SK-N-SH (cell line): ENCODE data around the gene RAI1. TPM values are rescaled to one million over a fixed set of nuclear protein-coding genes. Genes with fewer than 3 reads are reported as not detected.

Source experiments
- CTCF ChIA-PET: fragments of 300-600, 350-600 bp; formaldehyde crosslinking; extraction: SDS; loops from one replicate; lab custom pipeline; 2021; lab: Yijun Ruan, JAX
- POLR2A ChIA-PET: fragments of 350-600 bp; sonication (Branson Sonifier 250); formaldehyde crosslinking; extraction: SDS; loops from one replicate; lab custom pipeline; 2020; ENCODE audit warnings: antibody characterized with exemption, inconsistent platforms; lab: Yijun Ruan, JAX
- DNase-seq: peaks from one replicate; pipeline ENCODE4 v3.0.0; 2012
- H2AFZ ChIP-seq: fragments of 200-600 bp; sonication (generic); 2 replicates; pipeline ENCODE4 v1.8.1; 2016; ENCODE audit warnings: antibody characterized with exemption, mild to moderate bottlenecking, low read depth
- H3F3A ChIP-seq: fragments of 200-600 bp; sonication (generic); replicated peaks from 2 replicates; pipeline ENCODE3; 2016; ENCODE audit warnings: antibody characterized with exemption, mild to moderate bottlenecking; ENCODE audit not compliant: insufficient read depth
- H3K27ac ChIP-seq, 2 experiments: fragments of 200-500 bp in 1 of 2; fragments of 200-600 bp in 1 of 2; sonication (Bioruptor generic) in 1 of 2; sonication (generic), shearing (Covaris generic) in 1 of 2; 2 replicates each; pipeline versions ENCODE4 v1.5.1 to v1.6.1; 2014 to 2016; ENCODE audit warnings: low read depth in 2 of 2, inconsistent platforms in 1 of 2, low read length in 1 of 2, mild to moderate bottlenecking in 1 of 2, mixed read lengths in 1 of 2
- H3K27me3 ChIP-seq: fragments of 200-600 bp; sonication (generic), shearing (Covaris generic); 2 replicates; pipeline ENCODE4 v1.6.1; 2016; ENCODE audit warnings: mixed run types; ENCODE audit not compliant: insufficient read depth
- H3K36me3 ChIP-seq, 2 experiments: fragments of 200-500 bp in 1 of 2; fragments of 200-600 bp in 1 of 2; sonication (Bioruptor generic) in 1 of 2; sonication (generic) in 1 of 2; replicated peaks in 1 of 2; 2 replicates each; pipeline versions ENCODE3 to v1.5.1; 2014 to 2016; ENCODE audit warnings: low read length in 1 of 2, mild to moderate bottlenecking in 1 of 2; ENCODE audit not compliant: insufficient read depth in 2 of 2, control insufficient read depth in 1 of 2
- H3K4me1 ChIP-seq, 2 experiments: fragments of 200-500 bp in 1 of 2; fragments of 200-600 bp in 1 of 2; sonication (Bioruptor generic) in 1 of 2; sonication (generic), shearing (Covaris generic) in 1 of 2; 2 replicates each; pipeline versions ENCODE4 v1.5.1 to v1.6.1; 2014 to 2016; ENCODE audit warnings: low read depth in 1 of 2, low read length in 1 of 2, mixed run types in 1 of 2; ENCODE audit not compliant: insufficient read depth in 2 of 2, control insufficient read depth in 1 of 2
- H3K4me2 ChIP-seq: fragments of 200-600 bp; sonication (generic), shearing (Covaris generic); 2 replicates; pipeline ENCODE4 v1.6.1; 2017; ENCODE audit warnings: mixed run types
- H3K4me3 ChIP-seq, 2 experiments: fragments of 200-500 bp in 1 of 2; fragments of 200-600 bp in 1 of 2; sonication (Bioruptor generic) in 1 of 2; sonication (generic), shearing (Covaris generic) in 1 of 2; 2 replicates each; pipeline versions ENCODE4 v1.5.1 to v1.8.1; 2014 to 2016; ENCODE audit warnings: low read depth in 2 of 2, inconsistent platforms in 1 of 2, low read length in 1 of 2, mild to moderate bottlenecking in 1 of 2, mixed read lengths in 1 of 2, moderate library complexity in 1 of 2
- H3K79me2 ChIP-seq: fragments of 200-600 bp; sonication (generic); 2 replicates; pipeline ENCODE4 v1.8.1; 2017; ENCODE audit warnings: mild to moderate bottlenecking; ENCODE audit not compliant: insufficient read depth
- H3K9ac ChIP-seq: fragments of 200-600 bp; sonication (generic); 2 replicates; pipeline ENCODE4 v1.6.1; 2017; ENCODE audit warnings: mixed run types
- H3K9me2 ChIP-seq: fragments of 200-600 bp; sonication (generic); 2 replicates; pipeline ENCODE4 v1.6.1; 2017; ENCODE audit warnings: mixed run types
- H3K9me3 ChIP-seq: fragments of 200-600 bp; sonication (generic); 2 replicates; pipeline ENCODE4 v1.6.1; 2017; ENCODE audit warnings: mixed run types, mild to moderate bottlenecking, moderate library complexity
- H4K20me1 ChIP-seq: fragments of 200-600 bp; sonication (generic); 2 replicates; pipeline ENCODE4 v1.6.1; 2017; ENCODE audit warnings: mild to moderate bottlenecking, mixed run types; ENCODE audit not compliant: insufficient read depth
- ELF1 ChIP-seq: IDR thresholded peaks from 2 replicates; pipeline ENCODE4 v1.4.0; 2012
- EP300 ChIP-seq, 2 experiments: IDR thresholded peaks; 2 replicates each; pipeline versions ENCODE4 v1.4.0 to v1.6.1; 2012; ENCODE audit warnings: borderline replicate concordance in 1 of 2, low read depth in 1 of 2, low read length in 1 of 2
- FOSL2 ChIP-seq: IDR thresholded peaks from 2 replicates; pipeline ENCODE4 v1.4.0; 2012; ENCODE audit warnings: low read depth, mild to moderate bottlenecking, moderate library complexity, borderline replicate concordance
- FOXJ3 ChIP-seq: sonication (generic); formaldehyde crosslinking; IDR thresholded peaks from 2 replicates; pipeline ENCODE4 v1.5.1; 2020; ENCODE audit warnings: mild to moderate bottlenecking, missing genetic modification reagents
- JUND ChIP-seq: IDR thresholded peaks from 2 replicates; pipeline ENCODE4 v1.4.0; 2012
- MAX ChIP-seq: IDR thresholded peaks from 2 replicates; pipeline ENCODE4 v1.4.0; 2012; ENCODE audit warnings: low read depth
- MEF2A ChIP-seq: IDR thresholded peaks from 2 replicates; pipeline ENCODE4 v1.4.0; 2012; ENCODE audit warnings: low read depth, borderline replicate concordance
- NRF1 ChIP-seq: IDR thresholded peaks from 2 replicates; pipeline ENCODE4 v1.6.1; 2012; ENCODE audit warnings: low read depth, mild to moderate bottlenecking, low read length
- PBX3 ChIP-seq: IDR thresholded peaks from 2 replicates; pipeline ENCODE4; 2012
- POLR2AphosphoS5 ChIP-seq: IDR thresholded peaks from 2 replicates; pipeline ENCODE4 v1.6.1; 2012; ENCODE audit warnings: low read depth, low read length
- RAD21 ChIP-seq: IDR thresholded peaks from 2 replicates; pipeline ENCODE4 v1.6.1; 2012; ENCODE audit warnings: mild to moderate bottlenecking, low read length
- REST ChIP-seq: IDR thresholded peaks from 2 replicates; pipeline ENCODE4 v1.6.1; 2012; ENCODE audit warnings: mild to moderate bottlenecking, low read depth, low read length, moderate library complexity
- RXRA ChIP-seq: IDR thresholded peaks from 2 replicates; pipeline ENCODE4 v1.4.0; 2012; ENCODE audit warnings: low read depth, mild to moderate bottlenecking, borderline replicate concordance
- SIN3A ChIP-seq: IDR thresholded peaks from 2 replicates; pipeline ENCODE4 v1.6.1; 2012; ENCODE audit warnings: low read depth, mild to moderate bottlenecking, low read length, moderate library complexity, borderline replicate concordance
- SMC3 ChIP-seq: IDR thresholded peaks from 2 replicates; pipeline ENCODE4 v1.6.1; 2012; ENCODE audit warnings: low read depth, low read length, improper control_type of control experiment
- TCF12 ChIP-seq: IDR thresholded peaks from 2 replicates; pipeline ENCODE4 v1.4.0; 2012
- TEAD4 ChIP-seq: IDR thresholded peaks from 2 replicates; pipeline ENCODE4 v1.4.0; 2012; ENCODE audit warnings: mild to moderate bottlenecking, borderline replicate concordance; ENCODE audit not compliant: insufficient read depth
- WGBS: methylation state at CpG from one replicate; pipeline ENCODE4 v1.1.6; 2017; ENCODE audit warnings: low lambda C conversion rate; 5-methylcytosine and 5-hydroxymethylcytosine counted together
- polyA plus RNA-seq, 3 experiments: library from polyadenylated mRNA; depleted of rRNA; stranded (reverse); fragments of >200 nt; gene quantifications; 2 replicates each; pipeline ENCODE4 v1.2.3, GENCODE V29; 2012

The RAI1 gene
- polyA plus RNA-seq, 1 of the 3 experiments (the other 2 are of a cell fraction) = 4.7 TPM

- peak overlapping the region; percentile 62 to 79 for H3K27ac ChIP-seq
- peak overlapping the region; percentile 54 for H3K9ac ChIP-seq
- H3K79me2 ChIP-seq = peaks cover 90% of the 10 kb centered on the region
- no peaks in the 10 kb centered on the region for H3K27me3 ChIP-seq
- TF ChIP-seq TEAD4 (0 out of 2 replicates have a peak, but pooled peaks have one; percentile 47), FOSL2 (peak; percentile 92; the same call in 1 of the 2 replicates), ELF1 (peak; percentile 70), SIN3A (0 out of 2 replicates have a peak, but pooled peaks have one; percentile 49), POLR2AphosphoS5 (peak; percentile 53; the same call in 1 of the 2 replicates), RXRA (no peak; the same call in 1 of the 2 replicates), MEF2A (no peak), EP300 (IDR thresholded peaks at IDR 0.05; ENCODE audit: borderline replicate concordance in 1 of 2, low read depth in 1 of 2, low read length in 1 of 2) (no peak; a peak in 1 of 4 replicates), FOXJ3 (CRISPR knock-in tag) (no peak), JUND (peak; percentile 84), MAX (peak; percentile 69), REST (peak; percentile 55; the same call in 1 of the 2 replicates), RAD21 (no peak), NRF1 (no peak), PBX3 (peak; percentile 88), TCF12 (peak; percentile 61; the same call in 1 of the 2 replicates), SMC3 (no peak)
- H3K4me3 ChIP-seq = no peak overlapping the region
- H4K20me1 ChIP-seq = peaks cover 67% of the 10 kb centered on the region
- peak; percentile 52 for DNase-seq
- ChIA-PET CTCF (interaction anchor here (1.2 to 1.7 kb wide), 3 partner anchors 18 to 31 kb away, joined by 3 to 5 read pairs (median 4); no protein-coding TSS in a partner anchor), POLR2A (no interaction called here)
- WGBS = 29% methylated on average over 11 of the region's 16 CpGs
- H3K4me1 ChIP-seq = peaks cover 29 to 49% of the 10 kb centered on the region in 2 experiments
- peak overlapping the region; percentile 72 for H3K4me2 ChIP-seq
- no peaks in the 10 kb centered on the region for H3K9me2 ChIP-seq
- H3K9me3 ChIP-seq = no peaks in the 10 kb centered on the region
- H3F3A ChIP-seq = peaks cover 13% of the 10 kb centered on the region
- H3K36me3 ChIP-seq = no peaks in the 10 kb centered on the region
- no peak overlapping the region for H2AFZ ChIP-seq
Observed at GRCh38 chr17:17710728-17711541, 29.7 kb downstream of the RAI1 start.
